Astrocyte (in vitro differentiated cells and primary cell): ENCODE measurements around the gene ZNF74. TPM values are rescaled to one million over a fixed set of nuclear protein-coding genes. Genes with fewer than 3 reads are reported as not detected.

Source experiments
- DNase-seq: peaks from one replicate; pipeline ENCODE4 v3.0.0-alpha.2; 2010; ENCODE audit warnings: low read depth
- FAIRE-seq: peaks from 2 replicates; lab custom pipeline; 2011; peaks lifted over from hg19 to GRCh38; lab: Jason Lieb, UNC
- H2AFZ ChIP-seq: 2 replicates; pipeline ENCODE4 v1.6.0; 2012; ENCODE audit warnings: low read depth, low read length, inconsistent platforms
- H3K27ac ChIP-seq: 2 replicates; pipeline ENCODE4 v1.5.1; 2011; ENCODE audit warnings: low read depth, low read length, inconsistent platforms
- H3K27me3 ChIP-seq: 2 replicates; pipeline ENCODE4 v1.6.0; 2011; ENCODE audit warnings: low read length, inconsistent platforms; ENCODE audit not compliant: insufficient read depth
- H3K36me3 ChIP-seq: 2 replicates; pipeline ENCODE4 v1.5.1; 2011; ENCODE audit warnings: low read length, inconsistent platforms; ENCODE audit not compliant: insufficient read depth
- H3K4me1 ChIP-seq: 2 replicates; pipeline ENCODE4 v1.5.1; 2011; ENCODE audit warnings: low read length, inconsistent platforms; ENCODE audit not compliant: insufficient read depth
- H3K4me2 ChIP-seq: 2 replicates; pipeline ENCODE4 v1.6.0; 2012; ENCODE audit warnings: low read length, inconsistent platforms
- H3K4me3 ChIP-seq: 2 replicates; pipeline ENCODE4 v1.5.1; 2011; ENCODE audit warnings: low read depth, mild to moderate bottlenecking, low read length, inconsistent platforms; ENCODE audit not compliant: insufficient read depth
- H3K79me2 ChIP-seq: 2 replicates; pipeline ENCODE4 v1.6.0; 2012; ENCODE audit warnings: mild to moderate bottlenecking, low read length, inconsistent platforms; ENCODE audit not compliant: insufficient read depth
- H3K9ac ChIP-seq: 2 replicates; pipeline ENCODE4 v1.6.0; 2012; ENCODE audit warnings: mild to moderate bottlenecking, low read length, inconsistent platforms
- H3K9me3 ChIP-seq: 2 replicates; pipeline ENCODE4 v1.5.1; 2012; ENCODE audit warnings: low read depth, mild to moderate bottlenecking, low read length, inconsistent platforms; ENCODE audit not compliant: insufficient read depth
- H4K20me1 ChIP-seq: 2 replicates; pipeline ENCODE4 v1.6.0; 2012; ENCODE audit warnings: low read length, inconsistent platforms; ENCODE audit not compliant: insufficient read depth
- H3K27ac Mint-ChIP-seq: one replicate; pipeline ENCODE4 v1.8.0; 2021; ENCODE audit warnings: mild to moderate bottlenecking, mixed read lengths; ENCODE audit not compliant: unreplicated experiment
- H3K27me3 Mint-ChIP-seq: one replicate; pipeline ENCODE4 v1.8.0; 2021; ENCODE audit warnings: low read depth, mixed read lengths; ENCODE audit not compliant: unreplicated experiment
- H3K36me3 Mint-ChIP-seq: one replicate; pipeline ENCODE4 v1.8.0; 2021; ENCODE audit warnings: low read depth, mixed read lengths; ENCODE audit not compliant: unreplicated experiment
- H3K4me1 Mint-ChIP-seq: one replicate; pipeline ENCODE4 v1.8.0; 2021; ENCODE audit warnings: low read depth, mixed read lengths; ENCODE audit not compliant: unreplicated experiment
- H3K4me3 Mint-ChIP-seq: one replicate; pipeline ENCODE4 v1.8.0; 2021; ENCODE audit warnings: mild to moderate bottlenecking, moderate library complexity, mixed read lengths; ENCODE audit not compliant: unreplicated experiment
- H3K9me3 Mint-ChIP-seq: one replicate; pipeline ENCODE4 v1.8.0; 2021; ENCODE audit warnings: mild to moderate bottlenecking, mixed read lengths; ENCODE audit not compliant: unreplicated experiment
- EZH2 ChIP-seq: IDR thresholded peaks from 2 replicates; pipeline ENCODE4 v1.6.1; 2012; ENCODE audit warnings: mild to moderate bottlenecking, low read length, inconsistent platforms; ENCODE audit not compliant: insufficient read depth
- total RNA-seq: library from RNA; stranded (reverse); gene quantifications from 2 replicates; pipeline ENCODE4 v1.2.1, GENCODE V29; 2021
- TF ChIP-seq, protein P1 (sequence below): IDR thresholded peaks from 2 replicates; pipeline ENCODE4 v1.5.1; 2011; ENCODE audit warnings: low read depth, mild to moderate bottlenecking, inconsistent platforms, low read length, moderate library complexity; ENCODE audit not compliant: insufficient read depth

ZNF74 gene
- total RNA-seq, 1 donor from 2014 or later = 14.2 TPM

DNA sequence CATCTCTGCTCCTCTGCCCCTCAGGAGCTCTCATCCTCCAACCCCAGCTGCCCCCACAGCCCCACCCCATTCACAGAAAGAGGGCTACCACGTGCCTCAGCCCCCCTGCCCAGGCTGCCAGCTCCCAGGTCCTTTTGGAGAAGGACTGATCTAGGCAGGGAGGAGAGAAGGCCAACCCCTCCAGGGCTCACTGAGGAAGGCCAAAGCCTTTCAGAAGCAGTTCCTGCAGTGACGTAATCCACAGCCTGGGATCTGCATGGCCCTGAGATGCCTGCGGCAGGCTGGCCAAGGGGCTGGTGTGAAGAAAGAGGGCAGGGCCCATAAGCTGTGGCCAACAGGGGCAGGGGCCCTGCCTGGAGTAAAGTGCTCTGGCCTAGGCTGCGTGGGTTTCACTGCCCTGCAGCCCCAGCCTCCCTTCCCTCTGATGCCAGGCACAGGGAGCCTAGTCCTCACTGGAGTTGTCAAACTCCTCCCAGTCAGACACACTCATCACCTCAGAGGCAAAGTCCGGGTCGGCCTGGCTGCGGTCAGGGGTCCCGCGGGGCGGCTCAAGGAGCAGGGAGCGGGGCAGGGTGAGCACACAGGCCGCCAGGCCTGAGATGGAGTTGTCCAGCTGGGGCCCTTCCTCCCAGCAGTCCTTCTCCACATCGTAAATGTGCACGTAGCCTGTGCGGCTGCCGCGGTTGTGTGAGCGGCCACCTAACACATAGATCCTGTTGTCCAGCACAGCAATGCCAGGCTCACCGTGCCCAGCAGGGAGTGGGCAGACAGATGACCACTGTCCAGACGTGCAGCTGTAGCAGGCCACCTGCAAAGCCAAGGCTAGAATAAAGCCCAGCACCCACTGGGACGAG, 47.9 kb downstream of the ZNF74 start:
- Histone ChIP-seq H3K9ac (no peak overlapping the region), H3K27me3 (no peaks in the 10 kb centered on the region), H3K27ac (no peak overlapping the region), H3K4me1 (peaks cover 4% of the 10 kb centered on the region), H3K36me3 (no peaks in the 10 kb centered on the region), H2AFZ (no peak overlapping the region), H3K79me2 (peaks cover 5% of the 10 kb centered on the region), H4K20me1 (peaks cover 19% of the 10 kb centered on the region), H3K9me3 (no peaks in the 10 kb centered on the region), H3K4me2 (no peak overlapping the region), H3K4me3 (no peak overlapping the region)
- no peaks in the 10 kb centered on the region for H3K9me3 Mint-ChIP-seq
- FAIRE-seq = no peak
- peaks cover 3% of the 10 kb centered on the region for H3K4me1 Mint-ChIP-seq
- TF ChIP-seq EZH2 = no peak
- TF ChIP-seq, protein P1, sequence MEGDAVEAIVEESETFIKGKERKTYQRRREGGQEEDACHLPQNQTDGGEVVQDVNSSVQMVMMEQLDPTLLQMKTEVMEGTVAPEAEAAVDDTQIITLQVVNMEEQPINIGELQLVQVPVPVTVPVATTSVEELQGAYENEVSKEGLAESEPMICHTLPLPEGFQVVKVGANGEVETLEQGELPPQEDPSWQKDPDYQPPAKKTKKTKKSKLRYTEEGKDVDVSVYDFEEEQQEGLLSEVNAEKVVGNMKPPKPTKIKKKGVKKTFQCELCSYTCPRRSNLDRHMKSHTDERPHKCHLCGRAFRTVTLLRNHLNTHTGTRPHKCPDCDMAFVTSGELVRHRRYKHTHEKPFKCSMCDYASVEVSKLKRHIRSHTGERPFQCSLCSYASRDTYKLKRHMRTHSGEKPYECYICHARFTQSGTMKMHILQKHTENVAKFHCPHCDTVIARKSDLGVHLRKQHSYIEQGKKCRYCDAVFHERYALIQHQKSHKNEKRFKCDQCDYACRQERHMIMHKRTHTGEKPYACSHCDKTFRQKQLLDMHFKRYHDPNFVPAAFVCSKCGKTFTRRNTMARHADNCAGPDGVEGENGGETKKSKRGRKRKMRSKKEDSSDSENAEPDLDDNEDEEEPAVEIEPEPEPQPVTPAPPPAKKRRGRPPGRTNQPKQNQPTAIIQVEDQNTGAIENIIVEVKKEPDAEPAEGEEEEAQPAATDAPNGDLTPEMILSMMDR = no peak
- H3K36me3 Mint-ChIP-seq = peaks cover 19% of the 10 kb centered on the region
- no peak overlapping the region for H3K4me3 Mint-ChIP-seq
- no peak for DNase-seq
- H3K27me3 Mint-ChIP-seq = peaks cover 16% of the 10 kb centered on the region
- H3K27ac Mint-ChIP-seq = no peak overlapping the region

DNA sequence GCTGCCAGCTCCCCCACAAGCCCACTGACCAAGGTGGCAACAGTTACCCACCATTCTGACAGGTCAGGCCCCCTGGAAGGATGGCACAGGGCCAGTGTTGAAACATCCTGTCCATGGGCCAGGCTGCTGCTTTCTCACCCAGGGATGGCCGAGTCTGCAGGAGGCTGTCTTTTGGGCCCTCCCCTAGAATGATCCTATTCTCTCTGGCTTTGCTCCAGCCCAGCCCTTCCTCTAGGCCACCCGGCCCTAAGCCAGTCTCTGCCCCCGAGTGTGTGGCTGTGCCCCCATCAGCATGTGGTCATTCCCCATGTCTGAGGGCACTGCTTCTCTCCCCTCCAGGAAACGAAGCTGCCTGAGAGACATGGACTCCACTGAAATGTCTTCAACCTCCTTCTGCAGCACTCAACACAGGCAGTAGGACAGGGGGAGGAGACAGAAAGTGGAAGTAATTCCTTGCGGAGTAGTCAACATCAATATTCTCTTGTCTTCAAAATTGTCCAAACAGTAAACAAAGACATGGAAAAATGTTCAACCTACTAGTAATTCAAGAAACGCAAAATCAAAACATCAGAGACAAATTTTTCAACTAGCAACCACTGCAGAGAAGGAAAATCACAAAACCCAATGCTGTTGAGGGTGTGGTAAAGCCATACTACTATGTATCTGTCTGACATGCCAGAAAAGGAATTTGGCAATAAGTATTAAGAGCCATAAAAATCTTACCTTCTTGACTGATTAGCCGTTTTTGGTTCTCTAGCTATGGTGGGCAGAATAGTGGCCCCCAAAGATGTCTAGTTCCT, 48.7 kb downstream of the ZNF74 start:
- H3K4me2 ChIP-seq = no peak overlapping the region
- H3K9ac ChIP-seq = no peak overlapping the region
- H3K27me3 ChIP-seq = no peaks in the 10 kb centered on the region
- FAIRE-seq (no peak), DNase-seq (no peak)
- no peak overlapping the region for H2AFZ ChIP-seq
- H3K9me3 ChIP-seq = no peaks in the 10 kb centered on the region
- H4K20me1 ChIP-seq = peaks cover 14% of the 10 kb centered on the region
- Mint-ChIP-seq H3K27me3 (peaks cover 18% of the 10 kb centered on the region), H3K36me3 (peaks cover 21% of the 10 kb centered on the region), H3K9me3 (no peaks in the 10 kb centered on the region), H3K27ac (no peak overlapping the region), H3K4me1 (peaks cover 3% of the 10 kb centered on the region), H3K4me3 (no peak overlapping the region)
- no peak overlapping the region for H3K4me3 ChIP-seq
- peaks cover 4% of the 10 kb centered on the region for H3K4me1 ChIP-seq
- no peaks in the 10 kb centered on the region for H3K36me3 ChIP-seq
- H3K27ac ChIP-seq = no peak overlapping the region
- TF ChIP-seq, protein P1 = no peak
- TF ChIP-seq EZH2 = no peak
- H3K79me2 ChIP-seq = no peaks in the 10 kb centered on the region
